ENCODE measurements around the gene PAQR8. TPM values are rescaled to one million over a fixed set of nuclear protein-coding genes. Genes with fewer than 3 reads are reported as not detected.

The PAQR8 gene
- total RNA-seq, 1 donor from 2014 or later: 24.3 TPM

DNA sequence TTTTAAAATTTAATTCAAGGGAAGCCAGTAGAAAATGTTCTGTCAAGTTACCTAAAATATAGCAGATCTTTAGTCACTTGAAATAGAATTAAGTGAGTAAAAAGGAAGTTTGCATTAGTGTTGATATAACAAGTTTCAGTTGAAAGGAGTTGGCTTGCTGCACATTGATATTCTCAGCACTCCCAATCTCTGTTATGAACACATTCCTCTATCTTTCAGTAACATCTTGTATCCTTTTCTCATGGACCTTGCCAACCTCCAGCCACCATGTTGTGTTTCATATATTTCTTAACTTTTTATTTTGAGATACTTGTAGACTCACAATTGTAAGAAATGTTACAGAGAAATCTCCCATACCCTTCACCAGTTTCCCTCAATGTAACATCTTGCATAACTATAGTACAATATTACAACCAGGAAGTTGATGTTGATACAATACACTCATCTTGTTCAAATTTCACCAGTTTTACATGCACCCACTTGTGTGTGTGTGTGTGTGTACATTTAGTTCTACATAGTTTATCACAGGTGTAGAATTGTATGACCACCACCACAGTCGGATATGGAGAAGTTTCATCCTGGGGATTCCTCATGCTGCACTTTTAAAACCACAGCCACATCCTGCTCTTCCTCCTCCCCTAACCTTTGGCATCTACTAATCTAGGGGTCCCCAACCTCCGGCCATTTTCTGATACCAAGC is 20.2 kb upstream of the PAQR8 start:
- no peak for ATAC-seq
- intact Hi-C loops (cut with DNase I): no loop called here
- DNase-seq (ENCODE audit: low spot score): no peak

DNA sequence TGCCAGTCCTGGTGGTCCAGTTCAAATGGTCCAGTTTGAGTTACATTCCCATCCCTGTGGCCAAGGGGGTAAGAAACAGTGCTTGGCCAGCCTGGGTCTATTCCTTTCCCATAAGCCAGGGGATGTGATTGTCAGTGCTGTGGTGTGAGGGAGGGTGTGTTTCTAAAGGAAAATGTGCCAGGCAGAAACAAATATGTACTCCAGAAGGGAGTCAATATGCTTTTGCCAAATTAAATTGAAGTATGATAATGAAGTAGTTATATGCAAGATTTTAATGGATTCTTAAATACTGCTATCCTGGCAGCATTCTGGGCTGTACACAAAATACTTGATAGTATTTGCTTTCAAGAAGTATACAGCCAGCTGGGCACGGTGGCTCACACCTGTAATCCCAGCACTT is 16.6 kb upstream of the PAQR8 start:
- ATAC-seq (no peak), DNase-seq (ENCODE audit: low spot score) (no peak)
- intact Hi-C loops (cut with DNase I): no loop called here

DNA sequence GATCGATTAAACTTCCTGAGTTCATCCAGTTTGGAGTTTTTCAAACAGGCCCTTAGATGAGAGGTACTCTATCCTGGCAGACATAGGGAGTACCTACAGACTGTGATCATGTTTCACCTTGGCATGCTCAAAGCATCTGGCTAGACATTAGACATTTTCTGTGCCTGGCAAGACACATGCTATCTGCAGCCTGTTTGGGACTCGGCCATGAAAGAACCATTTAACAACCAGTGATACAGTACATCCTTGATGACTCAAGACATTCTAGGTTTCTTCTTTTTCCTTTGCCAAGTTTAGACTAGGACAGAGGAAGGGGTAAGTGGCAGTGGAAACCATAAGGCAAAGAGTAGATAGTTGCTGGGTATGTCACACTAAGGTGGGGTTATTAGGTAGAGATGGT is 15.4 kb upstream of the PAQR8 start:
- intact Hi-C loops (cut with DNase I): no loop called here
- no peak for DNase-seq (ENCODE audit: low spot score)
- no peak for ATAC-seq

DNA sequence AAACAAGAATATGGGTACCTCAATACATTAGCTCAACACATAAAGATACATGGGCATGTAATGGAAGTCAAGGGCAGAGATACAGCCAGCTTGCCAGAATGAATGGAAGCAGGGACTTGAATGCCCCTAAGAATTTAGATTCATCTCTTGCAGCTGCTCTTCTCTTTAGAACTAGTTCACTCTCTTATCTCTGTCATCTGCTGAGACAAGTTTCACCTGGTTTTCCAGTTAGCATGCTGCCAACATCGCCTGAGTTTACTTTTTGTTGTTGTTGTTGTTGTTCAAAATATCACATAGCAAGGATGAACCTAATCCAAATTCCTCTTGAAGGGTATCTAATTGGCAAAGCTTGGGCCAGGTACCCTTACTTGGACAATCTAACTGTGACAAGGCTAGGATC is 14.1 kb upstream of the PAQR8 start:
- ATAC-seq: no peak
- intact Hi-C loops (cut with DNase I): no loop called here
- DNase-seq (ENCODE audit: low spot score): no peak

DNA sequence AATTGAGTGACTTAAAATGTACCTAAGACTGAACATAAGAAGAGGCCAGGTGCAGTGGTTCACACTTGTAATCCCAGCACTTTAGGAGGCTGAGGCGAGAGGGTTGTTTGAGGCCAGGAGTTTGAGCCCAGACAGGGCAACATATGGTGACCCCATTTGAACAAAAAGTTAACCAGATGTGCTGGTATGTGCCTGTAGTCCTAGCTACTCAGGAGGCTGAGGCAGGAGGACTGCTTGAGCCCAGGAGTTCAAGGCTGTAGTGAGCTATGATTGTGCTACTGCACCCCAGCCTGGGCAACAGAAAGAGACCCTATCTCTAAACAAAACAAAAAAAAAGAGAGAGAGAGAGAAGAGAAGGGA is 10.1 kb upstream of the PAQR8 start:
- no peak for ATAC-seq
- DNase-seq (ENCODE audit: low spot score): no peak
- intact Hi-C loops (cut with DNase I): no loop called here

DNA sequence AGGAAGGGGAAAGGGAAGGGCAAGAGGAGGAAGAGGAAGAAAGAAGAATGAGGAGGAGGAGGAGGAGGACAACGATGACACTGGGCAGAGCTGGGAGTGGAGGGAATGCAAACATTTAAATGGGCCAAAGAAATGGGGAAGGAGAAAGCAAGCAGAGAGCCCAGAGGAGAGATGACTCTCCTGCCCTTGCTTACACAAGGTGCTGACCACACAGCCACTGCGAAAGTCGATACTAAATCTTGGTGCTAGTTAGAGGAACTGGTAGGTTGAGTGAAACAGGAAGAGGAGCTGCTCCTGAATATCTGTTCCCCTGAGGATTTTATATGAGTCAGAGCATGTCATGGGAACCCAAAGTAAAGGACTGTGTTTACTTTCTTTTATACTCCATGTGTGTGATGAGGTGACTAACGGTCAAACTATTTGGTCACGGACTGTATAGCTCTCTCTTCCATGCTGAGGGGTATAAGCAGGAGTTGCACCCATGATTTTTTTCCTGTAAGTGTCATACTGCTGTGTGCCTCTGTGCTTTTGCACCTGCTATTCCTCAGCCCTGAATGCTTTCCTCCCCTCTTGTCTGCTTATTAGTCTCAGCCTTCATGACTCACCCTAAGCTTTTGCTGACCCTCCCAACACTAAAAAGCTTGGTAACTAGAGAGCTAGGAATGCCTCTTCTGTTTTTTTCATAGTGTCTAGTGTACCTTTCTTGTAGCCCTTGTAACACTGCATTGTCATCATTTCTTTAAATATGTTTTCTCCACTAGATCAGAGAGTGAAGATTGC is 9.5 kb upstream of the PAQR8 start:
- DNase-seq (ENCODE audit: low spot score) (no peak), ATAC-seq (peak; percentile 79)
- intact Hi-C loops (cut with DNase I): no loop called here

DNA sequence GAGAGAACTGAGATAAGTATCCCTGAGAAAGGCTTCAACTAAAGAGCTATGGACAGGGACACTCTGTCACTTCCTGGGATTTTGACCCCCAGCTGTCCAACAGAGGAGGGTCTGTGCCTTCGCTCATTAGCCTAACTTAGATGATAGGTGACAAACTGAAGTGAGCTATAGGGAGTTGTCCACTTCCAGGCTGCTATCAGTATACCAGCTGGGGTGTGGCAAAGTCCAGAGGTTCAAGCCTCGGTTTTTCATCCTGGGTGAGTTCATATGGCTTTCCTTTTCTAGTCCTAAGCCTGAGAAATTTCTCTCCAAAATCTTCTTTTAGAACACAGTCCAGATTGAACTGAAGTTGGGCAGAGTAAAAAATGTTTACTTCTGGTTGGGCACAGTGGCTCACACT is 5.9 kb upstream of the PAQR8 start:
- DNase-seq (ENCODE audit: low spot score) (no peak), ATAC-seq (no peak)
- intact Hi-C loops (cut with DNase I): no loop called here

DNA sequence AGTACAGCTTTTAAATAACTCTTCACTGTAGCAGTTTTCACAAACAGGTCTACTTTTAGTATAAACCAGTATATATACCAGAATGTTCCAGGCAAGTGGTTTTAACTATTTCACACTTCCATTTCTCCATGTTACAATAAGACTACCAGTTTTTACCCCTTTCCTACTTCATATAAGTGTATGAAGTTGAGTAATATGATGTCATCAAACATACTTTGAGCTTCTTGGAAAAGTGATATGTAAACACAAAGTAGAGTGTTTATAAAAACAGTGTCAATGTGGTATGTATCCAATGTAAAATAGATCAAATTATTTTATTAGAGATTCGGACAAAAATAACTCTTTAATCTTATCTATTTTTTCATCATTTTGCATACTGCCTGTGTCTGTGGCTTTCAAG is 2.5 kb upstream of the PAQR8 start:
- intact Hi-C loops (cut with DNase I): no loop called here
- ATAC-seq (no peak), DNase-seq (ENCODE audit: low spot score) (no peak)

DNA sequence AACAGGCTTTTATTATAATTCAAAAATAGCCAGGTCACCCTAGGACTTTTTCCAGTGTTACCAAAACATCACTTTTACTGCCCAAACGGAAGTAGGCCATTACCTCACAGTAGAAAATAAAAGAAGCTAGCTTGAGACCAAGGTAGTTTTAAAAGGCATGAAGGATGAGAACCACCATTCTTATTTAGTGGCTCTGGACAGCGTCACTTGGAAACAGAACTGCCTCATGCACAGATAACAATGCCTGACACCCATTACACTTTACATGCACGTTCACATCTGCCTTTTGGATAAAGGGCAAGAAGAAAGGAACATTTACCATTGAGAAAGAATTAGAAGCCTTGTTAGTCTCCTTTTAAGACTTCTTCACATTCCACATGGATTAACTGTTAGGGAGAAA is 1.9 kb upstream of the PAQR8 start:
- DNase-seq (ENCODE audit: low spot score) (no peak), ATAC-seq (no peak)
- intact Hi-C loops (cut with DNase I): no loop called here

DNA sequence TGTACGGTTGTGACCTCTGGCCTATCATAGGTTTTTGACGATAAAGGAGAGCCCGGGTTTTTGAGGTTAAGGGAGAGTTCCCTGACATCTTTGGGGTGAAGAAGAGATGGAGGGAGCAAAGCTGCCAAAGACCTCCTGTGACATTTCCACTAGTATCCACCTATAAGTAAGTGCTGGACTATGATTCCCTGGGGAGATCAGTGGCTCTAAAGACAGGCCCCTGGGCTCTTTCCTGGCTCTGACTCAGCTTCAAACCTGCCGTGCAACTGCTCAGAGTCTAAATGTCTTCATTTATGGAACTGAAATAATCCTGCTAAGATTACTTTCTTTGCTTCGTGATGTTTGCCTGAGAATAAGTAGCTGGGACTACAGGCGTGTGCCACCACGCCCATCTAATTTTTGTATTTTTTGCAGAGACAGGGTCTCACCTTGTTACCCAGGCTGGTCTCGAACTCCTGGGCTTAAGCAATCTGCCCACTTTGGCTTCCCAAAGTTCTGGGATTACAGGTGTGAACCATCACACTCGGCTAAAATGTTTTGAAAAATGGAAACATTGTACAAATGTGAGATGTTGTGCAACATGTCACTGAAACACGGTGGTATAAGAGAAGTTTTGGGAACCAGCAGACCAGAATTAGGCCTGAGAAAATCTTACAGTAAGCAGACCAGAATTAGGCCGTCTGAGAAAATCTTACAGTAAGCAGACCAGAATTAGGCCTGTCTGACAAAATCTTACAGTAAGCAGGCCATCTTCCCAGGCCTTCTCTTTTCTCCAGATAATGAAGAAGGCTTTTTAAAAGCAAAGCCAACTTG is 1.1 kb upstream of the PAQR8 start:
- ATAC-seq (no peak), DNase-seq (ENCODE audit: low spot score) (no peak)
- intact Hi-C loops (cut with DNase I): no loop called here

DNA sequence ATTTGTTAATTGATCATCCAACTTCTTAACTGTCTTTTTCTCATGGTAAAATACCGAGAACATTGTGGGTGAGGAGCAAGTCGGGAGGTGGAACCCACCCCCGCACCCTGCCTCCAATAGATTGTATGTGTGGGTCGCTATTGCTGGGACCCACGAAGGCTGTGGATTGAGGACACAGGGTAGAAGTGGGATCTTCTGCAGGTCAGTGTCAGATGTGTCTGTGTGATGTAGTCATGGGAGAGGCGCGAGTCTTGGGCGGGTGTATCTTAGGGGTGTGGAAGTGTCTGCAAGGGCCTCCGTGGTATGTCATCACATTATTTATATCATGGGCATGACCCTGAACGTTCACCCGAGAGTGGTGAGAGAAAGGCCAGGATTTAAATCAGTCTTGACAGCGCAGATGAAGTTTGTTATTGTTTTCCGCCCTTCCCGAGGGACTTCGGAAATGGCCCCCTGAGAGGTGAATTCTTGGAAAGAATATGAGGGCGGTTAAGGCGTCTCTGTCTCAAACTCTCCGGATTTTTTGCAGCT is 472 bp upstream of the PAQR8 start:
- DNase-seq (ENCODE audit: low spot score) (peak; percentile 57), ATAC-seq (peak; percentile 35)
- intact Hi-C loops (cut with DNase I): no loop called here

DNA sequence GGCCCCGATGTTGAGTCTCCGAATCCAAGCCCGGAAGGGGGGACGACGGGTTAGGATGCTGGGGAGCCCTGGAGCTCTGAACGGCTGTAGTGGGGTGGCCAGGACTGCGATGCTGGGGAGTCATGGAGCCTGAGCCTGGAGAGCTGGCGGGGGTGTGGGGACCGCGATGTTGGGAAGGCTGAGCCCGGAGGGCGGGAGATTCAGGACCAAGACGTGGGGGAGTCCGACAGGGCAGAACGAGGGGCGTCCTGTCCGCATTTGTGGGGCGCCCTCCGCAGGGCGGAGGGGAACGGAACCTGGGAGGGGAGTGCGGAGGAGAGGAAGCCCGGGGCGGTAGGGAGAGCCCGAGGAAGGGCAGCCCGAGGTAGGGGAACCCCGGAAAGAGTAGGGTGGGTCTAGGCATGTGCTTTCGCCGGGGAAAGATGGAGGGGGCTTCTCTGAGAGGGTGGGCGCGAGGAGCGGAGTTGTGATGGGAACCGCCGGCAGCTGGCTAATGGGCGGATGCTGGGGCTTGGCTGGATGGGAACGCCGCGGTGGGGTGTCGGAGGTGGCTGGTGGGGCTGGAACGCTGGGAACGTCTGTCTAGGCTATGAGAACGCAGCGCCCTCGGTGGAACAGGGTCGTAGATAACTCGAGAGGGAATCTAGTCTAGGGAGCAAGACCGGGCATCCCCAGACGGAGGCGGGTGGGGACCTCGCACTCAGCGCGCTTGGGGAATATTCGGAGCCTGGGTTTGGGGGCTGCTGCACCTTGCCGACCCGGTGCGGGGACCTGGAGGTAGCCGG is 684 bp downstream of the PAQR8 start:
- ATAC-seq (peak; percentile 60), DNase-seq (ENCODE audit: low spot score) (peak; percentile 71)
- intact Hi-C loops (cut with DNase I): no loop called here

DNA sequence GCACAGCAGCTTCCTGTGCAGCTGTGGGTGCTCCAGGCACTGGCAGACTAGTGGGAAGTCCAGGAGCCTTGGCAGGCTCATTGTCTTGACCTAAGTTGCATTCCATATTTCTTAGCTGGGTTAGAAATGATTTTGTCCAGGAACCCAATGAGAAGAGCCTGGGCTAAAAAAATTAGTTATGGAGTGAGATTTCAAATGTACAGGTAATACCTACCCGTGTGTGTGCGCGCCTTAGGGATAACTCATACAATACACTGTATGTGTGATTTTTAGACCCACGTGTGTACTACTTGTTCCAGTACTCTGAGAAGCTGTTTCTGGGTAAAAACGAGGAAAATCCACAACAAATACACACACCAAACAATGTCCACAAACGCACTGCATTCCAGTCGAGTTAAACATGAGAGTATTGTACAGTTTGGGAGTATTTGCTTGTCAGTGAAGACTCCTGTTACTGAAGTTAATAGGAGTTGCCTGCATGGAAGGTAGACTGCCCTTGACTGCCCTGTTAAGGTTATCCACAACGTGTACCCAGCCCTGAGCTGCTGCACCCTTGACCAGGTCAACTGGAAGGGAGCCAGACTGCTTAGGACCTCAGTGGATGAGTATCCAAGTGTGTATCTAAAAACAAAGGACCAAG is 1.4 kb downstream of the PAQR8 start:
- peak; percentile 9 for ATAC-seq
- intact Hi-C loops (cut with DNase I): no loop called here
- no peak for DNase-seq (ENCODE audit: low spot score)

DNA sequence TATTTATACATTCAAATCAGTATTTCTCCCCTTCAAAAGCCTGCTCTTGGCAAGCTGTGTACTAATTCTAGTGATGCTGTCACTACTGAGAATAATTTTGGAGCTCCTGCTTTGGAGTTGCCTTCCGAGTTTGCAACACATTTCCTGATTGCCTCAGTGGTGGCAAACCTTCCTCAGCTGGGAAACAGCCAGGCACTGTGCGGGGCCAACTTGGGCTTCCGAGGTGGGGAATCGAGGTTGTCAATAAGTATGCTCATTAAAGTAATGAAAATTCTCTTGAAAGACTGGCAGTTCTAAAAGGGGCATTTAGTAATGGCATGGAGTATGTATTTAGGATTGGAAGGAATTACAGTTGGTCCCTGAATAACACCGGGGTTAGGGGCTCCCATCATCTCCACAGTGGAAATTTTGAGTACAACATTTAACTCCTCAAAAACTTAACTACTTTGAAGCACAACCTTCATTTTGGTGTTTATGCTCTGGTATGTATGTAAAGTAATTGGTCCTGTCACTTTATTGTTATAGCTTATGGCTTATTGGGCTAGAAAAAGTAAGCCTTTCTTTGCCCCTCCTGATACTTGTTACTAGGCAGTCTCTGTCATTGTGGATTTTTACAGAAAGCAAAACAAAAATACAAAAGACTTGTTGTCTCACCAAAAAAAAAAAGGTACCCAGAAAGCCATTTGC is 2.7 kb downstream of the PAQR8 start:
- intact Hi-C loops (cut with DNase I): no loop called here
- DNase-seq (ENCODE audit: low spot score): no peak
- no peak for ATAC-seq

DNA sequence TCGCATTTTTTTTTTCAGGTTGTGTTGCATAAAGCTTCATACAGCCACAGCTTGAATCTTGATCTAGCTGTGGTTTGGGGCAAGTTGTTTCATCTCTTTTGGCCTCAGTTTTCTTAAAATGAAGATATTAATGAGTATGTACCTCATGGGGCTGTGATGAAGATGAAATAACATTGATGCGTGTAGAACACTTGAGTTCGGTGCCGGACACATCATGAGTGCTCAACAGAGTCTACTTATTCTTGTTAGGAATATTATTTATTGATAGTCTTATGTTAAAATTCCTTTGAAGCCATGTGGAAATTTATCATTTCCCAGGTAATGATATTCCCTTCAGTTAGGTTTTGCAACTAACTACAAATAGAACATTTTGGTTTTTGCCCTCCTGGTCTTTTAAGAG is 3.4 kb downstream of the PAQR8 start:
- intact Hi-C loops (cut with DNase I): no loop called here
- DNase-seq (ENCODE audit: low spot score): no peak
- ATAC-seq: no peak

DNA sequence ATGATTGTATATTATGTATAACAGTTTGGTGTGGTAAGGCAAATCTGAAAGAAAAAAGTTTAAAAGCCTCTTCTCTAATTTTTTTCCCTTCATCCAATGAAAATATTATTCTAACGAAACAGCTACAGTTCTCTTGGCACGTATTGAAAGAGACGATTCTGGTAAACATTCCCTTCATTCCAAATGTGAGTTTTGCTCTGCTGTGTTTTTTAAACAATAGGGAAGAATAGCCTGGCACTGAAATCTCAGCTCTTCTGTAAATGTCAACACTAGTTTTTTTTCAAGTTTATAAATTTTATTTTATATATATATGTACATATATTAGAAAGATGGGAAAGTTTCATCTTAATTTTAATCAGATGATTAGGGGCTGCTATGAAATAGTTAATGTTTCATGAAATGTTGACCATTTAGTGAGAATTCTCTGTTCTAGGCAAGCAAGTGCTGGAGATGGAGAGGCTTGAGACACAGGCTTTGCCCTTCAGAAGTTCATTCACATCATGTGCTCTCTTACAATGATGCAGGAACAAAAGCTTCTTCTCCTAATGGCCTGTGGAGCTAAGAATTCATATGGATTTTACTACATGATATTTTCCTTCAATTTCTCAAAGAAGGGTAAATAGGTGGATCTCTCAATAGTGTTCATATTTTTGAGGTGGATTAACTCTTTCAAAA is 4.1 kb downstream of the PAQR8 start:
- DNase-seq (ENCODE audit: low spot score) (no peak), ATAC-seq (no peak)
- intact Hi-C loops (cut with DNase I): no loop called here

DNA sequence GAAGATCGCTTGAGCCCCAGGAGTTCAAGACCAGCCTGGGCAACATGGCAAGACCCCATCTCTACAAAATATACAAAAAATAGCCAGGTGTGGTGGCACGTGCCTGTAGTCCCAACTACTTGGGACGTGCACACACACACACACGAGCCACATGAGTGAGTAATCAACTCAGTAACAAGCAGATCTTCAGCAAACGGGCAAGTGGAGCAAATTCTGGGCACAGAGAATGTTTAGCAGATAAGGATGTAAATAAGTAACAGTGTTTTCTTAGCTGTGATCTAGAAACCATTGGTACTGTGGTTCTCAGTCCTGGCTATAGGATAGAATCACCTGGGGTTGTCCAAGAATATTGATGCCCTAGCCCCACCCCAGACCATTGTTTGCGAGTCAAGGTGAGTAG is 6.1 kb downstream of the PAQR8 start:
- DNase-seq (ENCODE audit: low spot score): no peak
- intact Hi-C loops (cut with DNase I): no loop called here

DNA sequence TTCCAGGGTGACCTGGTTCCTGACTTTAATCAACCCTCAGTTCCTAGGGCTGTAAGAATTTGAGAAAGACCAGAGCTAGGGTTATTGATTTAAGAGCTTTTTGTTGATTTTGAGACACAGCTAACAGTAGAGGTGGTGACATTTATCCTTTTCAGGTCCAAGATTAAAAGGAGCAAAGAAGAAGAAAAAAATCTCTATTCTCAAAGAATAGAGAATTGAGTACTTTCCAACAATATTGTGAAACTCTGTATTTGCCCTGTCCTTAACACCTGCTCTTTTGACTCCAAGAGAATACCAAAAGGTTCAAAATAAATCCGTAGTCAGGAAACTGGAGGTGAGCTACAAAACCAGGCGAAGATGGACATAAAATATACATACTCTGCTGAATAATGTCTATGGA is 7.3 kb downstream of the PAQR8 start:
- intact Hi-C loops (cut with DNase I): no loop called here
- no peak for DNase-seq (ENCODE audit: low spot score)
- no peak for ATAC-seq

More for the DNA sequence above, 6.1 kb downstream of the PAQR8 start:
- ATAC-seq: no peak
